ENCODE measurements around the gene SLC15A2.

DNA sequence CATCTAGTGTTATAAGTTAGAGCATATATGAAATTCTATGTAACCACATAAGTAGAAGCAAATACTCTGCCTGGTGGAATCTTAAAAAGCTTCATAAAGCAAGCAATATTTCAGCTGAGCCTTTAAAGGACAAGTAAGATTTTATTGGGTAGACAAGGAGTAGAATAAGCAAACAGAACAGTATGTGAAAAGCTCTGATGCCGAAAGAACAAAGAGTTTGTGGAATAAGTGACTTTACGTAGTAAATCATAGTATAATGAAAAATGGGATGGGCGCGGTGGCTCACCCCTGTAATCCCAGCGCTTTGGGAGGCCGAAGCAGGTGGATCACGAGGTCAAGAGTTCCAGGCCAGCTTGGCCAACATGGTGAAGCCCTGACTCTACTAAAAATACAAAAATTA lies 49.3 kb upstream of the SLC15A2 start:
- no peak for TF ChIP-seq RCOR1 (conservative IDR thresholded peaks at IDR 0.05; ENCODE audit: low read depth, low read length)
- TF ChIP-seq MYC (IDR thresholded peaks at IDR 0.05; ENCODE audit: insufficient read depth, insufficient read length, insufficient replicate concordance, low read length, severe bottlenecking), result no peak
- TF ChIP-seq SUZ12 (IDR thresholded peaks at IDR 0.05; ENCODE audit: unreplicated experiment), result no peak
- TF ChIP-seq, protein P1, sequence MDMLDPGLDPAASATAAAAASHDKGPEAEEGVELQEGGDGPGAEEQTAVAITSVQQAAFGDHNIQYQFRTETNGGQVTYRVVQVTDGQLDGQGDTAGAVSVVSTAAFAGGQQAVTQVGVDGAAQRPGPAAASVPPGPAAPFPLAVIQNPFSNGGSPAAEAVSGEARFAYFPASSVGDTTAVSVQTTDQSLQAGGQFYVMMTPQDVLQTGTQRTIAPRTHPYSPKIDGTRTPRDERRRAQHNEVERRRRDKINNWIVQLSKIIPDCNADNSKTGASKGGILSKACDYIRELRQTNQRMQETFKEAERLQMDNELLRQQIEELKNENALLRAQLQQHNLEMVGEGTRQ (IDR thresholded peaks at IDR 0.05; ENCODE audit: borderline replicate concordance, low read depth, low read length), result no peak
- TF ChIP-seq TBL1XR1 (IDR thresholded peaks at IDR 0.05; ENCODE audit: low read depth, low read length), result no peak
- TF ChIP-seq, protein P2, sequence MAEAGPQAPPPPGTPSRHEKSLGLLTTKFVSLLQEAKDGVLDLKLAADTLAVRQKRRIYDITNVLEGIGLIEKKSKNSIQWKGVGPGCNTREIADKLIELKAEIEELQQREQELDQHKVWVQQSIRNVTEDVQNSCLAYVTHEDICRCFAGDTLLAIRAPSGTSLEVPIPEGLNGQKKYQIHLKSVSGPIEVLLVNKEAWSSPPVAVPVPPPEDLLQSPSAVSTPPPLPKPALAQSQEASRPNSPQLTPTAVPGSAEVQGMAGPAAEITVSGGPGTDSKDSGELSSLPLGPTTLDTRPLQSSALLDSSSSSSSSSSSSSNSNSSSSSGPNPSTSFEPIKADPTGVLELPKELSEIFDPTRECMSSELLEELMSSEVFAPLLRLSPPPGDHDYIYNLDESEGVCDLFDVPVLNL (IDR thresholded peaks at IDR 0.05; ENCODE audit: low read depth, low read length), result no peak
- TF ChIP-seq NFYA (IDR thresholded peaks at IDR 0.05; ENCODE audit: borderline replicate concordance, low read depth, low read length), result no peak
- no peak for TF ChIP-seq EP300 (IDR thresholded peaks at IDR 0.05; ENCODE audit: borderline replicate concordance in 1 of 2, control insufficient read depth in 1 of 2, low read depth in 2 of 2, low read length in 2 of 2)
